GM10266 (cell line): ENCODE measurements around the gene ARHGAP8.

ENCODE experiments used
- DNase-seq: peaks from one replicate; pipeline ENCODE4 v3.0.0; 2012; ENCODE audit errors: extremely low spot score
- TF ChIP-seq, protein P1 (sequence below): IDR thresholded peaks from 2 replicates; pipeline ENCODE4 v1.5.1; 2012; ENCODE audit warnings: mild to moderate bottlenecking, low read depth; ENCODE audit not compliant: control insufficient read depth, insufficient read depth; ENCODE audit errors: missing control alignments

ARHGAP8 gene

DNA sequence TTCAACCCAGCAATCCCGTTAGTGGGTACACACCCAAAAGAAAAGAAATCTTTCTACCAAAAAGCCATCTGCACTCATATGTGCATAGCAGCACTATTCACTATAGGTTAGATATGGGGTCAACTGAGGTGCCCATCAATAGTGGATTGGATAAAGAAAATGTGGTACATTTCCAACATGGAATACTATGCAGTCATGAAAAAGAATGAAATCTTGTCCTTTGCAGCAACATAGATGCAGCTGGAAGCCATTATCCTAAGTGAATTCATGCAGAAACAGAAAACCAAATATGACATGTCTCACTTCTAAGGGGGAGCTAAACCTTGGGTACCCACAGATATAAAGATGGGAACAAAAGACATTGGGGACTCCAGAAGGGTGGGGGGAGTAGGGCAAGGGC, 1.9 kb upstream of the ARHGAP8 start:
- TF ChIP-seq, protein P1, sequence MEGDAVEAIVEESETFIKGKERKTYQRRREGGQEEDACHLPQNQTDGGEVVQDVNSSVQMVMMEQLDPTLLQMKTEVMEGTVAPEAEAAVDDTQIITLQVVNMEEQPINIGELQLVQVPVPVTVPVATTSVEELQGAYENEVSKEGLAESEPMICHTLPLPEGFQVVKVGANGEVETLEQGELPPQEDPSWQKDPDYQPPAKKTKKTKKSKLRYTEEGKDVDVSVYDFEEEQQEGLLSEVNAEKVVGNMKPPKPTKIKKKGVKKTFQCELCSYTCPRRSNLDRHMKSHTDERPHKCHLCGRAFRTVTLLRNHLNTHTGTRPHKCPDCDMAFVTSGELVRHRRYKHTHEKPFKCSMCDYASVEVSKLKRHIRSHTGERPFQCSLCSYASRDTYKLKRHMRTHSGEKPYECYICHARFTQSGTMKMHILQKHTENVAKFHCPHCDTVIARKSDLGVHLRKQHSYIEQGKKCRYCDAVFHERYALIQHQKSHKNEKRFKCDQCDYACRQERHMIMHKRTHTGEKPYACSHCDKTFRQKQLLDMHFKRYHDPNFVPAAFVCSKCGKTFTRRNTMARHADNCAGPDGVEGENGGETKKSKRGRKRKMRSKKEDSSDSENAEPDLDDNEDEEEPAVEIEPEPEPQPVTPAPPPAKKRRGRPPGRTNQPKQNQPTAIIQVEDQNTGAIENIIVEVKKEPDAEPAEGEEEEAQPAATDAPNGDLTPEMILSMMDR, result no peak
- DNase-seq, result no peak

DNA sequence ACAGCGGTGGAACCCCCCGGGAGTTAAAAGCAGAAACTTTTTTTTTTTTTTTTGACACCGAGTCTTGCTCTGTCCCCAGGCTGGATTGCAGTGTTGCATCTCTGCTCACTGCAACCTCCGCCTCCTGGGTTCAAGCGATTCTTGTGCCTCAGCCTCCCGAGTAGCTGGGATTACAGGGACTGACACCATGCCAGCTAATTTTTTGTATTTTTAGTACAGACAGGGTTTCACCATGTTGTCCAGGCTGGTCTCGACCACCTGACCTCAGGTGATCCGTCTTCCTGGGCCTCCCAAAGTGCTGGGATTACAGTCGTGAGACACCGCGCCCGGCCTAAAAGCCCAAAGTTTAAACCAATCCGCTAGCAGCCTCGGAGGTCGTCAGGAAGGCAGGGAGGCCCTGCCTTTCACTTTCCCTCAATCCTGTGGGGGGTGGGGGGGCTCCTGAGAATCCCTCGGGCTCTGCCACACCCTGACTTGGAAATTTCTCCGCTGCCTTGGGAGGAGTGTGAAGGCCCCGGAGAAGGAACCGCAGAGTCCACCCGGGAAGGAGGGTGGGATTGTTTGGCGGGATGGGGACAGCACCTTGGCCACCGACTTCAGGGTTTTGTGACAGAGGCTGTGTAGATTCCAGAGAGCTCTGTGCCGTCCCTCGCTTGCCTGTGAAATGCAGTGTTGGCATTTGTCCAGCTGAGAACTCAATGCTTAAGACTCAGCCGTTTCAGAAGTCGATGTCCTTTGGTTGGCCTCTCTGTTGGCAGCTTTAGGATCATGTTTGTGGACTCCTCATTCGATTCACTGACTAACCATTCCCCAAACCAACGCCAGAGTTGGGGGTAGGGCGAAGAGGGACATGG, 1.0 kb downstream of the ARHGAP8 start:
- TF ChIP-seq, protein P1, result no peak
- no peak for DNase-seq

DNA sequence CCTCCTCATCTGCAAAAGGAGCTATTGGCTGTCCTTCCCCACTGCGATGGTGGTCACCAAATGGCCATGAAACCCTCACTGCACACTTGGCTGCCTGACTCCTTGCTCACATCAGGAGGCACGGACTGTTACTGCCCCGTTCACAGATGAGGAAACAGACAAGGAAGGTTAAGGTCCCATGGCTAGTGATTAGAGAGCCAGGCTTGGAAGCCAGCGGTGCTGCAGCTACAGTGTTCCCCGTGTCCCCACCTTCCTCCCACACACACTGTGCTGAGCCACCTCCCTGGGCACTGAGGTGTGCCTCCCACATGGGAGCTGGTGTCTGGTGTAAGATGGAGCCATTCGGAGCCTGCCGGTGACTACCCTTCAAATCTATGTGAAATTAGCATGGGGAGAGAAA, 2.6 kb downstream of the ARHGAP8 start:
- TF ChIP-seq, protein P1, result no peak

DNA sequence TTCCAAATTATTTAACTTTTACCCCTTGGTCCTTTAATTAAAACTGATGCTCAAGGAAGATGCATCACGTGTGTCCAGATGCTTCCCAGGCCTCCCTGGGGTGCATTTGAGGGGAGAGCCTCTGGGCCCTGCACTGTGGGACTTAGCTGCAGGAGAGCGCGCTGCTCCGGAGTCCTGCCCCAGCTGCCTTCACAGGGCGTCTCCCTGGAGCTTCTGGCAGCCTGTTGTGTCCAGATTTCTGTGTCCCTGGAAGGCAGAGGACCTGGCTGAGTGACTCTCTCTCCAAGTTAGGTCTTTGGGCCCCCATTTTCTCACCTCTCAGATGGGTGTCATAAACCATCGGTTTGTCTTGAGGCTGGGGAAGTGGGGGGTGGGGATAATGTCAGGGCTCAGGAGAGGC, 3.0 kb downstream of the ARHGAP8 start:
- TF ChIP-seq, protein P1, result no peak
- DNase-seq, result no peak

More for the DNA sequence above, 2.6 kb downstream of the ARHGAP8 start:
- no peak for DNase-seq

DNA sequence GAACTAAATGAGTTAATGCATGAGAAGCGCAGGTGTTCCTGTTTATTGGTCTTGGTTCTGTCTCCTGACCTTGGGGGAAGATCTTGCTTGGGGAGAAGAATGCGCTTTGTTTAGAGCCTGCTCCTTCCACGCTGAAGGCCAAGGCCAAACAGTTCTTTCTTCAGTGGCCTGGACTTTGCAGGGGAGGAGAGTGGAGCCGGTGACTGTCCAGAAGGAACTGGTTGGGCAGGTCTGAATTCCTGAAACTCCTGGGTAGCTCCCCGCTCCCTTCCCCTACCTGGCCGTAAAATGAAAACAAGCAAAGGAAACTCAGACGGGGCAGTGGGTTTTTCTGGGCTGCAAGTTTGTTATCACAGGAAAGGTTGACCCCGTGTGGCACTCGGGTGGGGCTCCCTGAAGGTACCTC, 3.6 kb downstream of the ARHGAP8 start:
- TF ChIP-seq, protein P1, result no peak
- DNase-seq, result no peak

DNA sequence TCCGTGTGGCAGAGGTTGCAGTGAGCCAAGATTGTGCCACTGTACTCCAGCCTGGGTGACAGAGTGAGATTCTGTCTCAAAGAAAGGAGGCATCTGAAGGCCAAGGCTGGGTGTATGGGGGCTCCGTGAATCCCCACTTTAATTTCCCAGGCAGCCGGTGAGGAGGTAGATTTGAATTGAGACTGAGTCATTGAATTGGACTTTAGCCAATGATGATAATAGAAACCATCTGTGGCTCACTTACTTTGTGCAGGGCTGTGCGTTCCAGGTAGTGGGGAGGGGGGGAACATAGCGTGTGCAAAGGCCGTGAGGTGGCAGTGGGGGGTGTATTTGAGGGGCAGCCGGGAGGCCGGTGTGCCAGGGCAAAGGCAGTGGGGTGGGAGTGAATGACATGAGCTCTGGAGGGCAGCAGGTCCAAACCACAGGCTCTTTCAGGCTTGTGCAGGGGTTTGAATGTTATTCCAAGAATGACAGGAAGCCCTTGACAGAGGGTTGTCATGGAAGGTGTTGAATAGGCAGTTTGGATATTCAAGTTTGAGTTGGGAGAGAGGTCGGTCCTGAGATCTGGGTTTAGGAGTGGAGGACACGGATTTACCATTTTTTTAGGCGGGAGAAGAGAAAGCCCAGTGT, 6.1 kb downstream of the ARHGAP8 start:
- no peak for DNase-seq
- TF ChIP-seq, protein P1, result no peak

DNA sequence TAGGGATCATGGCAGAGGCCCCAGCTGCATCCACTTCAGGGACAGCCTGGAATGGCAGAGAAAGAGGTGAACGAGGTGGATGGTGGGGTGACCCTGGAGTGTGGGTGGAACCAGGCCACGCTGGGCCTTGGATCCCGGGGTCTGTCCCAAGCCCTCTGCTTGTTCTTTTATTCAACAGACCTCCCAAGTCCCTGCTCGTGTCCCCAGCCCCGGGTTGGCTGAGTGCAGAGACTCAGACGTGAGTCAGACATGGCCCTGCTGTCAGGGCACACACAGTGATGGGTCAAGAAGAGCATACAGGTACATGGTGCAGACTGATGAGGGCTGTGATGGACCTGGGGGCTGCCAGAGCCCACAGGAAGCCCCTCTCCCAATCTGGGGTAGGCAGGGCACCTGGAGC, 6.6 kb downstream of the ARHGAP8 start:
- TF ChIP-seq, protein P1, result no peak

More for the DNA sequence above, 6.6 kb downstream of the ARHGAP8 start:
- no peak for DNase-seq
